GM18508 (cell line): Measurements from ENCODE around the gene IQSEC2.

Experiments used
- ATAC-seq: cut with Tn5 transposase; IDR thresholded peaks from one replicate; pipeline ENCODE4 v1.9.1; 2021; ENCODE audit warnings: moderate number of reproducible peaks; ENCODE audit not compliant: insufficient read depth, unreplicated experiment

IQSEC2 gene

DNA sequence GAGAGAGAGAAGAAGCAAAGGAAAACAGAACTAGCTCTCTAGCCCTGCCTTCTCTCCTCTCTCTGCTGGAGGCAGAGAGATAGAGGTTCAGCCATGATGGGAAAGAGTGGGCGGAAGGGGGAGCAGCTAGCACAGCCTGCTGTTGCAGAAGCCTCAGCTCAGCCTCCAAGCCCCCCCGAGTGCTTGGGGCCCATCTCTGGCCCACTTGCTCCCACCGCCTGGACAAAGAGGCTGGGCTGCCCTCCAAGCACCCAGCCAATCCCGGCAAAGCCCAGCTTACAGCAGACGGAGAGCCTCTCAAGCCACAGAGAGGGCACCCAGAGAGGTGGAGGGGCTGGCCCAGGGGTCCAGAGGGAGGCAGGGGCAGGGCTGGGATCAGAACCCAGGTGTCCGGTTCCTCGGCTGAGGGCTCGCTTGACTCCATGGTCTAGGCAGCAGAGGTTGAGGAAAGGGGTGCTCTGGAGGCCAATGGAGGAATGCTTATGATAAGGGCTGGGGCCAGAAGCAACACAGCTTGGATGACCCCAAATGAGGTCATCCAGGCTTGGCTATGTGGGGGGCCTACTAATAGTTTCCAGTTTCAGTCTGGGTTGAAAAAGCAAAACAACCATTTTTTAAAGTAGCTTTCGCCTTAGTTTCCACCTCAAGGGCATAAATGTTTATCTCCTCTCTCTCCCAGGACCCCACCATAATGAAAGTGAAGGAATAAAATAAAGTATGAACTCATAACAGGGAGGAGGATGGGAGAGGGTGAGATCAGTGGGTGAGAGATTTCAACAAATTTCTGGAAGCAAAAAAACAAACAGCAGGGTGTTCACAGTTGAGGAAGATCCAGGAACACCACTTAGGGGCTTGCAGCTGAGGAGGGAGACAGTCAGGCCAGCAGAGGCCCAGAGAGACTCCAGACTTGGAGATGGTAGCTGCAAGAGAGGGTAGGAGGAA, 24.9 kb upstream of the IQSEC2 start:
- ATAC-seq, result no peak

DNA sequence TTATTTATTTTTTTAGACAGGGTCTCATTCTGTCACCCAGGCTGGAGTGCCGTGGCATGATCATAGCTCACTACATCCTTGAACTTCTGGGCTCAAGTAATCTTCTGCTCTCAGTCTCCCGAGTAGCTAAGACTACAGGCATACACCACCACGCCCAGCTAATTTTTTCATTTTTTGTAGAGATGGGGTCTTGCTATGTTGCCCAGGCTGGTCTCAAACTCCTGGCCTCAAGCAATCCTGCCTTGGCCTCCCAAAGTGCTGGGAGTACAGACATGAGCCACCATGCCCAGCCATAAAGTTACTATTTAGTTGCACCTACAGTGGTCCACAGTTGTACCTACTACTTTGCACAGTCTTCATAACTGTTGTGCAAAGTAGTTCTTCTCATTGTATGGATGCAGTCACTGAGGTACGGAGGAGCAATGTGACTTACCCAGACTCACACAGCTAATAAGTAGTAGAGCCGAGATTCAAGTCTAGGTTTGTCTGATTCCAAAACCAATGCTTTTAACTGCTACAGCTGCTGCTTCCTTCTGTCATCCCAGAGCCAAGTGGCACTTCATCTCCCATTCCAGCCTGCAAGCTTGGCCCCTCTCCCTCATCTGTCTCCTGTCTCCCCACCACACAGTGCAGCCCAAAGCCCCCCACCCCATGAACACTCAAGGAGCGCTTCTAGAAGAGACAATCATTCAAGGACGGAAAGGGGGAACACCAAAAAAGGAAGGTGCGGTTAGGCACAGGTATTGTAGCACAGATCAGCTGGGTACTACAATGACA, 24.0 kb upstream of the IQSEC2 start:
- ATAC-seq, result no peak

DNA sequence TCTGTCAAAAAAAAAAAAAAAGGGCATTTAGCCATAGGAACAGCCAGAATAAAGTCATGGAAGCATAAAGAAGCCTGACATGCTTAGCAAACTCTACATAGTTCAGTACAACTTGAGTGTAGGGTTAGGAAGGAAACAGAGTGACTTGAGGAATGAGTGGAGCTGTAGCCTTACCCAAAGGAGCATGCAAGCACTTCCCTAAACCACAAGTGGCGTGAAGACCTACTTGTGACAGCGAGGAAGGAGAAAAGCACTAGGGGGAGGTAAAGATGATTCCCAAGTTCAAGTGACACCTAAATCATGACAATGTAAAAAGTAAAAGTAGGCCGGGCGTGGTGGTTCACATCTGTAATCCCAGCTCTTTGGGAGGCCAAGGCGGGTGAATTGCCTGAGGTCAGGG, 21.8 kb upstream of the IQSEC2 start:
- ATAC-seq, result no peak

DNA sequence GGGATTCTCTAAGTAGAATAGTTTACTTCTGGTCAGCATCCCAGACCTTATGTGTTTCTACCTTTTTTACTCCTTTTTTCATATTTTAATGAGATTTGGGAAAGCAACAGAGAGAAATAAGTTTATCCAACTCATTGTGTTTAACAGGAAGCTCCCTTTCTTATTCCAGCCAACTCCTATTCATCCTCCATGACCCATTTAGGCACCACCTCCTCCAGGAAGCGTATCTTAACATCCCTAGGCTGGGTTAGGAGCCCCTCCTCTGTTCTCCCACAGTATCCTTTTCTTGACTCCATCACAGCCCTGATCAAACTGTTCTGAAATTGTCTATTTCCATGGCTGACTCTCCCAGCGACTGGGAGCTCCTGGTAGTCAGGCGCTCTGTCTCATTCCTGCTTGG, 18.8 kb upstream of the IQSEC2 start:
- no peak for ATAC-seq

DNA sequence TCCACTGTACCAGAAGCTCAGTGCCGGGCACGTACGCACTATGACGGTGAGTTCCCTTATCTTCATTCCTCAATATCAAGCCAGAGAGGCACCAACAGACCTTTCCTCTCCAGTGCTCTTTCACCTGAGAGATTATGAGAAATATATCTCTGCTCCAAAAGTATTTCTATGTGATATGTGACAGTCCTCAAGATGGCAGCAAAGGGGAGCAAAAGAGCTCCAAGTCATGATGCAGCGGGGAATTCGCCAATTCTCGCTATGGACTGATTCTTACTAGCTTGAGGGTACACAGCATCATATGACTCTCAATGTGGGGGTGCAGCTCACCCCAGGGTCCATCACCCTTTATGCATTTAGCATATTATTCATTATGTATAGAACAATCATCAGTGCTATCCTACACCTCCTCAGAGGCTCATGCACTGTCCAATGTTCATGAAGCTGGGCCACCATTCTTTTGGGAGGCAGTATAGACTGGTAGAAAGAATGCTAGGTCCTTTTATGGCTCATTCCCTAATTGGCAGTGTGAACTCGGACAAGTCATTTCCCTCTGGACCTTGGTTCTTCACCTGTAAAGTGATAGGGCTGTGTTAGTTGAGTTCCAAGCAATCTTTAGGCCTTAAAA, 12.8 kb upstream of the IQSEC2 start:
- ATAC-seq, result no peak

- ATAC-seq, result no peak
These were observed 10.2 kb upstream of the IQSEC2 start for GRCh38 chrX:53291596-53291995.

DNA sequence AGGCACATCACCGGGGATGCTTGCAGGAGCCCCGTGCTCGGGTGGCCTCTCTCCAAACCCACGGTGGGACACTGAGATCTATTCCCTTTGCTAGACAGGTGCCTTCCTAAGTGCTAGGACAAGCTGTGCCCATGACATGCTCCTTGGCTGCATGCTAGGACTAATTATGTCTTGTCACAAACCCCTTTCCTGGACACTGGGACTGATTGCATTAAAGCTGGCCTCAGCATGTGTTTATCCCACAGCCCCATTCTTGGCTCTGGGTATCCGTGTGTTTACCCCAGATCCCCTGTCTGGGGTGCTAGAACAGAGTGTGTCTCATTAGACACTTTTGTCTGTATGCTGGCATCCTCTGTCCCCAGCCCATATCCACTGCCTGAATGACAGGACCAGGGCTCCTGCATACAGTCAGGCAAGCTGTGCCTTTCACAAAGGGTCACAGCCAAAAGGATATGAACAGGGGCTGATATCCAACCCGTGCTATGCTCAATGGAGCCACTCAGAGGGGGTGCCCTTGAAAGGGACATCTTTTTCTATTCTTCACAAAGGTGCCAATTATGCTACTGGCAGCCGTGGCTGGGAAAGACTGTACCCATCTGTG, 9.2 kb upstream of the IQSEC2 start:
- ATAC-seq, result no peak

GRCh38 chrX:53288189-53288588, 6.8 kb upstream of the IQSEC2 start:
- no peak for ATAC-seq

GRCh38 chrX:53287493-53288138, 6.2 kb upstream of the IQSEC2 start:
- ATAC-seq, result no peak

DNA sequence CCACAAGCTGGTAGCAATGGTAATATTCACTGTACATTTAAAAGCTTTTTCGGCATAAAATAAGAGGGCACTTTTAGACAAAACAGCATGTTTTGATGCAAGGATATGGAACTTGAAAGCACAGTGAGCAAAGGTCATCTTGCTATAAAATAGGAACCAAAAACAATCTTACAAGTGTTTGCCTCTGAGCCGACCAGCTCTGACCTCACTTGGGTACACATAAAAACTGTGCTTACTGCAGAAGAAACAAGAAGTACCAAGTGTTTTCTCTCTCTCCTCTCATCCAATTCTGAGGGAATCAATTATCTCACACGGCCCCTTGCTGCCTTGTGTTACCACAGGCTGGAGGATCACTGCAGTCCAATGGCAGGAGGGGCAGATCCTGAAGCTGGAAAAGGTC, 4.8 kb upstream of the IQSEC2 start:
- no peak for ATAC-seq

- ATAC-seq, result no peak
These were observed 4.2 kb upstream of the IQSEC2 start for GRCh38 chrX:53285591-53285990.

DNA sequence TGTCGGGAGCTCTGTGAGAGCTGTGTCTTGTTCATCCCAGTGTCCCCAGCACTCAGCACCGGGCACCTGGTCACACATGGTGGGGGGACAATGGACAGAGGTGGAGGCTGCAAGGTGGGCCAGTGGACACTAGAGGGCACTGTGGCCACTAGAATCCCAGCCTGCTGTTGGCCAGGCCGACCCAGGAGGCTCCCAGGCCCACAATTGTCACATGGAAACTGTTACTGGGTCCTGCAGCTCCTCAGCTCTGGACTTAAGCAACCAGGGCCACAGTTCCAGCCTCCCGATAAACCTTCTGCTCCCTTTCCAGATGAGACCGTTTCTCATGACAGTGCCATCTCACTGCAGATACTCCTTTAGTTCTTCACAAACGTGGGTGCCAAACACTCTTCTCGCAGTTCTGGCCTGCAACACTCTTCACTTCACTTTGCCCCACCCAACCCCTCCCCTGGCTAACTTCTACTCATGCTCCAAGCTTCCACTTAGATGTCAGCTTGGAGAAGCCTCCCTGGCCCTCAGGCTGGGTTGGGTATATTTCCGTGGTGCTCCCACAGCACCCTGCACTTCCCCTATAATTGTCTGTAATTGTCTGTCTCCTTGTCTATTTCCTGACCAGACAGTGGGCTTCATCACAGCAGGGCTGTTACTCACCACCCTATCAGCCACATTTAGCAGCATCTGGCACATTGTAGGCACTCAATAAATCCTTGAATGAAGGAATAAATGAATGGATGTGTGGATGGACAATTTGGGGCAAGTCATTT, 3.5 kb upstream of the IQSEC2 start:
- no peak for ATAC-seq

- ATAC-seq, result no peak
These were observed 2.2 kb upstream of the IQSEC2 start for GRCh38 chrX:53283567-53283966.

GRCh38 chrX:53283099-53283498, 1.7 kb upstream of the IQSEC2 start:
- no peak for ATAC-seq

GRCh38 chrX:53281963-53282695, 745 bp upstream of the IQSEC2 start:
- ATAC-seq, result no peak

- no peak for ATAC-seq
These were observed 758 bp downstream of the IQSEC2 start for GRCh38 chrX:53280331-53281320.
